Cardiac fibroblast (primary cell): ENCODE data around the gene CC2D2A.
A peak's percentile ranks its signal among the peaks of the same experiment; 100 is the strongest.

ENCODE experiments used
- DNase-seq, 2 donors: peaks; one replicate each; pipeline versions ENCODE4 v3.0.0 to v3.0.0-alpha.2; 2010; ENCODE audit warnings: low read depth in 2 of 2
- H3K4me3 ChIP-seq, 2 donors: replicated peaks in 1 of 2; 1 replicate in 1 of 2; 2 replicates in 1 of 2; pipeline ENCODE4 v1.5.1; 2011; ENCODE audit warnings: low read depth in 2 of 2, low read length in 2 of 2, mild to moderate bottlenecking in 2 of 2, moderate library complexity in 1 of 2
- TF ChIP-seq, protein P1 (sequence below): IDR thresholded peaks from one replicate; pipeline ENCODE4 v1.5.1; 2011; ENCODE audit warnings: low read depth, mild to moderate bottlenecking, low read length, inconsistent platforms

Gene CC2D2A

GRCh38 chr4:15541941-15542340 is 72.3 kb downstream of the CC2D2A start:
- H3K4me3 ChIP-seq, result no peak overlapping the region
- no peak for DNase-seq
- TF ChIP-seq, protein P1, sequence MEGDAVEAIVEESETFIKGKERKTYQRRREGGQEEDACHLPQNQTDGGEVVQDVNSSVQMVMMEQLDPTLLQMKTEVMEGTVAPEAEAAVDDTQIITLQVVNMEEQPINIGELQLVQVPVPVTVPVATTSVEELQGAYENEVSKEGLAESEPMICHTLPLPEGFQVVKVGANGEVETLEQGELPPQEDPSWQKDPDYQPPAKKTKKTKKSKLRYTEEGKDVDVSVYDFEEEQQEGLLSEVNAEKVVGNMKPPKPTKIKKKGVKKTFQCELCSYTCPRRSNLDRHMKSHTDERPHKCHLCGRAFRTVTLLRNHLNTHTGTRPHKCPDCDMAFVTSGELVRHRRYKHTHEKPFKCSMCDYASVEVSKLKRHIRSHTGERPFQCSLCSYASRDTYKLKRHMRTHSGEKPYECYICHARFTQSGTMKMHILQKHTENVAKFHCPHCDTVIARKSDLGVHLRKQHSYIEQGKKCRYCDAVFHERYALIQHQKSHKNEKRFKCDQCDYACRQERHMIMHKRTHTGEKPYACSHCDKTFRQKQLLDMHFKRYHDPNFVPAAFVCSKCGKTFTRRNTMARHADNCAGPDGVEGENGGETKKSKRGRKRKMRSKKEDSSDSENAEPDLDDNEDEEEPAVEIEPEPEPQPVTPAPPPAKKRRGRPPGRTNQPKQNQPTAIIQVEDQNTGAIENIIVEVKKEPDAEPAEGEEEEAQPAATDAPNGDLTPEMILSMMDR, result no peak

DNA sequence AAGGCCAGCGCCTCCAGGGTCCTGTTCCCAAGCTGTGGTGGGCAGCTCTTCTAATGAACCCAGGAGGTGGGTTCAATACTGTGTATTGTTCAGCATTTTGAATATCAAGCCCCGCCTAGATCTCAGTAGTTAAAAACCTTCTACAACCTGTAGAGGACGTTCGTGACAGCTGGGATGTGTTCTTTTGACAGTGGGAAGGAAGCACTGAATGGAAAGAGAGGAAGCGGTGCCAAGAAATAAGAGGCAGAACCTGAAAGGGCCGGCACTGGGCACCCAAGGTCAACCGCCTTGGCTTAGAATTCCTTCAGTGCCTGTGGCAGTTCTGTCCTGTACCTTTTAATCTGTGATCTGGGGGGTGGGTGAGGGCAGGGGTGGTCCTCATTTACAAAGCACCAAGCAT is 73.1 kb downstream of the CC2D2A start:
- TF ChIP-seq, protein P1, result no peak
- peak in 1 of 2 donors; percentile 11 for DNase-seq
- H3K4me3 ChIP-seq, result no peak overlapping the region

GRCh38 chr4:15543537-15544247 is 74.0 kb downstream of the CC2D2A start:
- TF ChIP-seq, protein P1, result no peak
- DNase-seq, result no peak

GRCh38 chr4:15544248-15544729 is 74.6 kb downstream of the CC2D2A start:
- no peak overlapping the region for H3K4me3 ChIP-seq
- DNase-seq, result no peak
- TF ChIP-seq, protein P1, result no peak

More at GRCh38 chr4:15543537-15544247, 74.0 kb downstream of the CC2D2A start:
- H3K4me3 ChIP-seq, result no peak overlapping the region

DNA sequence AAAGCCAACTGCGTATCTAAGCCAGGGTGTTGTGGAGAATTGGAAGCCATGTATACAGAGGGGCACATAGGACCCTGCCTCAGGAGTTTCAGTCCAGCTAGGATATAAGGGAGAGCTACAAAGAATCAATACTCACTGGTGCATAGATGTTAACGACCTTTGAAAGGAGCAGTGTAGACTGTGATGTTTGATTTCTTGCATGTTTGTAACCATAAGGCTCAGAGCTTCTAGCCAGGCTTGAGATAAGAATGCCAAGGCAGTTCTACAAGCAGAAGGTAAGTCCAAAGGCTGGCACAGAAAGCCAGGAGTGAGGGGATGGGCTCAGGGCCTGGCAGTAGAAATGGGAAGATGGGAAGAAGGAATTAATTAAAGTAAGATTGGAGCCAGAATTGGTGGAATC is 75.7 kb downstream of the CC2D2A start:
- no peak for DNase-seq
- H3K4me3 ChIP-seq, result no peak overlapping the region
- TF ChIP-seq, protein P1, result no peak

- no peak overlapping the region for H3K4me3 ChIP-seq
- no peak for DNase-seq
These were observed 77.7 kb downstream of the CC2D2A start for GRCh38 chr4:15547392-15547791.

More at GRCh38 chr4:15547392-15547791, 77.7 kb downstream of the CC2D2A start:
- TF ChIP-seq, protein P1, result no peak
